ENCODE measurements around the gene EXOSC7. TPM values are rescaled to one million over a fixed set of nuclear protein-coding genes. Genes with fewer than 3 reads are reported as not detected.

EXOSC7 gene
- polyA plus RNA-seq, 1 donor (not counting 4 experiments of a cell fraction or from before 2014, with no cell fraction given): 94.4 TPM

DNA sequence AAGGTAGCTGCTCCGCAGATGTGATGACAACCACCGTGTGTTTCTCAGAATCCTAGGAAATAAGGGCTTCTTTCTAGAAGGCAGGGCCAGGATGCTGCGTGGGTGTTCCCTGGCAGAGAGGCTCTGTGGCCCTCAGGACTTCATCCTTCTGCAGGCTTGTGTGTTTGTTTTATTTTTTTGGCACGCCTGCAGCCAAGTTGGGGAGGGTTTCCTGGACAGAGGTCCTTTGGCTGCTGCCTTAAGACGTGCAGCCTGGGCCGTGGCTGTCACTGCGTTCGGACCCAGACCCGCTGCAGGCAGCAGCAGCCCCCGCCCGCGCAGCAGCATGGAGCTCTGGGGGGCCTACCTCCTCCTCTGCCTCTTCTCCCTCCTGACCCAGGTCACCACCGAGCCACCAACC, 50.0 kb downstream of the EXOSC7 start, which contains the start of gene CLEC3B:
Gene CLEC3B, plus strand, starts transcription at position 266 of the 400 bp plus-strand sequence. Its CDS starts 60 bp downstream, at position 326.
- Histone ChIP-seq H3K27me3 (ENCODE audit: control insufficient read depth, extremely low read depth, insufficient read depth, low read length) (no peaks in the 10 kb centered on the region), H2AFZ (ENCODE audit: control insufficient read depth, low read length) (no peak within 1 kb of the TSS), H3K79me2 (ENCODE audit: control insufficient read depth, insufficient read depth, low read length) (no peaks in the 10 kb centered on the region), H3K9ac (ENCODE audit: control insufficient read depth, extremely low read depth, insufficient read depth, low read length) (no peak within 1 kb of the TSS), H3K9me3 (ENCODE audit: control insufficient read depth, low read depth, low read length) (no peaks in the 10 kb centered on the region), H3K4me3 (ENCODE audit: control insufficient read depth in 2 of 3, extremely low read depth in 1 of 3, insufficient read depth in 2 of 3, low read depth in 1 of 3, low read length in 3 of 3) (no peak within 1 kb of the TSS), H3K4me1 (ENCODE audit: control insufficient read depth, extremely low read depth, insufficient read depth, low read length) (peaks cover 4% of the 10 kb centered on the region), H3K4me2 (ENCODE audit: control insufficient read depth, extremely low read depth, insufficient read depth, low read depth, low read length) (no peak within 1 kb of the TSS), H3K27ac (ENCODE audit: control insufficient read depth, insufficient read depth, low read length) (no peak within 1 kb of the TSS), H3K36me3 (ENCODE audit: control insufficient read depth in 2 of 2, extremely low read depth in 1 of 2, insufficient read depth in 2 of 2, low read length in 2 of 2) (no peaks in the 10 kb centered on the region), H3K9me1 (ENCODE audit: control insufficient read depth, extremely low read depth, insufficient read depth, low read length) (no peaks in the 10 kb centered on the region), H4K20me1 (ENCODE audit: control insufficient read depth, extremely low read depth, insufficient read depth, low read length) (no peaks in the 10 kb centered on the region)
- TF ChIP-seq EZH2 (IDR thresholded peaks at IDR 0.05; ENCODE audit: low read length) (no peak), CTCF (optimal IDR thresholded peaks at IDR 0.05 in 1 of 3, IDR thresholded peaks at IDR 0.05 in 1 of 3, conservative IDR thresholded peaks at IDR 0.05 in 1 of 3; ENCODE audit: extremely low read depth in 1 of 3, insufficient read depth in 2 of 3, low read length in 3 of 3) (no peak)
- dilution Hi-C loops (cut with MboI; ENCODE audit: extremely low pct_ligation_motif_present, low sequenced_read_pairs): no loop called here
- FAIRE-seq: no peak
- no peak for DNase-seq (ENCODE audit: low read depth, low spot score)

GRCh38 chr3:45026957-45027356, 50.9 kb downstream of the EXOSC7 start:
- FAIRE-seq (no peak), DNase-seq (ENCODE audit: low read depth, low spot score) (no peak)
- H3K4me3 ChIP-seq (ENCODE audit: control insufficient read depth in 2 of 3, extremely low read depth in 1 of 3, insufficient read depth in 2 of 3, low read depth in 1 of 3, low read length in 3 of 3): no peak overlapping the region
- H3K79me2 ChIP-seq (ENCODE audit: control insufficient read depth, insufficient read depth, low read length): no peaks in the 10 kb centered on the region
- TF ChIP-seq EZH2 (IDR thresholded peaks at IDR 0.05; ENCODE audit: low read length): no peak
- no peak for TF ChIP-seq CTCF (optimal IDR thresholded peaks at IDR 0.05 in 1 of 3, IDR thresholded peaks at IDR 0.05 in 1 of 3, conservative IDR thresholded peaks at IDR 0.05 in 1 of 3; ENCODE audit: extremely low read depth in 1 of 3, insufficient read depth in 2 of 3, low read length in 3 of 3)
- no peaks in the 10 kb centered on the region for H3K9me1 ChIP-seq (ENCODE audit: control insufficient read depth, extremely low read depth, insufficient read depth, low read length)
- H2AFZ ChIP-seq (ENCODE audit: control insufficient read depth, low read length): no peak overlapping the region
- dilution Hi-C loops (cut with MboI; ENCODE audit: extremely low pct_ligation_motif_present, low sequenced_read_pairs): no loop called here
- H3K36me3 ChIP-seq (ENCODE audit: control insufficient read depth in 2 of 2, extremely low read depth in 1 of 2, insufficient read depth in 2 of 2, low read length in 2 of 2): no peaks in the 10 kb centered on the region
- H3K27me3 ChIP-seq (ENCODE audit: control insufficient read depth, extremely low read depth, insufficient read depth, low read length): no peaks in the 10 kb centered on the region
- H3K27ac ChIP-seq (ENCODE audit: control insufficient read depth, insufficient read depth, low read length): no peak overlapping the region
- H3K9ac ChIP-seq (ENCODE audit: control insufficient read depth, extremely low read depth, insufficient read depth, low read length): no peak overlapping the region
- no peaks in the 10 kb centered on the region for H3K9me3 ChIP-seq (ENCODE audit: control insufficient read depth, low read depth, low read length)
- H3K4me2 ChIP-seq (ENCODE audit: control insufficient read depth, extremely low read depth, insufficient read depth, low read depth, low read length): no peak overlapping the region
- peaks cover 3% of the 10 kb centered on the region for H3K4me1 ChIP-seq (ENCODE audit: control insufficient read depth, extremely low read depth, insufficient read depth, low read length)
- no peaks in the 10 kb centered on the region for H4K20me1 ChIP-seq (ENCODE audit: control insufficient read depth, extremely low read depth, insufficient read depth, low read length)

Data from keratinocyte (primary cell).